NCI-H1930 (cell line): ENCODE measurements around the gene CCDC180.
"Not testable (repeated sequence)": the region's sequence is repeated elsewhere in the genome, so short reads cannot be mapped to it uniquely, and the experiment has no call there.

ENCODE experiments used
- DNase-seq, 2 experiments: peaks; one replicate each; lab custom pipeline; 2025; lab: John Stamatoyannopoulos, UW

The CCDC180 gene

DNA sequence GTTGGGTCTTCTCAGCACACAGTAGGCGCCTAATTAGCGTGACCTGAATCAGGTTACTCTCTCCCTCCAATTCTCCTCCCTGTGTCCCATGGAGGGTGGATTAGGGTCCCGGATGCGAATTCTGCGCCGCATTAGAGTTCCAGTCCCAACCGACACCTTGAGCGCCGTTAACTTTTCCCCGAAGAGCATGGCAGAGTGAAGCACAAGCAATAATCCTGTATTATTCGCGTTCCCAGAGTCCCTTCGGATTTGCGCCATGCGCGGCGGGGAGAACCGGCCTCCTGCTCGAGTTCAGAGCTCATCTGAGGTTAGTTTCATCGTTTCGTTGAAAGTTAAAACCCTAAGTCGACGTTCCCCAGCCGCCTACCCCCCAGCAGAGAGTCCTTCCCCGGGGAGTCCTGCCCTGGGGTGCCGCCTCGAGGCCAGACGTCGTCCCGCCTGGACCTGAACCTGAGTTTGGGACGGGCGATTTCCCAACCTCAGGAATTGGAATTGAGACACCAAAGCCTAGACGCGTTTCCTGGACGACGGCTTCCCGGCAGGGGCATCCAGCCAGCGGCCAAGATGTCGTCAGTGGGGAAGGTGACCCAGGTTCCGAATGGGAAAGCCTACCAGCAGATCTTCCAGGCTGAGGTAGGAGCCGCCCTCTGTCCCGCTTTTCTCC lies at the start of gene CCDC180:
TSS of gene CCDC180 (plus strand) at position 160 of the 664 bp plus-strand sequence. CDS start at position 565, 405 bp downstream.
- no peak for DNase-seq

- not testable (repeated sequence) for DNase-seq
Observed at GRCh38 chr9:97259834-97260514, 47.5 kb upstream of the CCDC180 start.

- DNase-seq: no peak
Observed at GRCh38 chr9:97271292-97271691, 36.2 kb upstream of the CCDC180 start.

- no peak for DNase-seq
Observed at GRCh38 chr9:97272072-97272471, 35.4 kb upstream of the CCDC180 start.

- DNase-seq: no peak
Observed at GRCh38 chr9:97276310-97276852, 31.1 kb upstream of the CCDC180 start.

DNA sequence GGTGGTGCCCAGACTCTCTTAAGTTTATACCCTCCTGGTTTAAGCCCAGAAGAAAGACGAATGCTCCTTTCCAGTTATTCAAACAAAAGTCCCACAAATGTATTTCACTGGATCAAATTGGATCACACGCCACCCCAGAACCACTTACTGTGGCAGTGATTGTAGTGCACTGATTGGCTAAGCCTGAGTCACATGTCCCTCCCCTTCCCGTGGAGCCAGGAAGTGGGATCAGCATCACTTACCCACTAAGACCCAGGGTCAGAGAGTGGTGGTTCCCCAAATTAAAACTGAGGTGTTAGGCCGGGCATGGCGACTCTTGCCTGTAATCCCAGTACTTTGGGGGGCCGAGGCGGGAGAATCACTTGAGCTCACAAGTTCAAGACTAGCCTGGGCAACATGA lies 29.5 kb upstream of the CCDC180 start:
- no peak for DNase-seq

DNA sequence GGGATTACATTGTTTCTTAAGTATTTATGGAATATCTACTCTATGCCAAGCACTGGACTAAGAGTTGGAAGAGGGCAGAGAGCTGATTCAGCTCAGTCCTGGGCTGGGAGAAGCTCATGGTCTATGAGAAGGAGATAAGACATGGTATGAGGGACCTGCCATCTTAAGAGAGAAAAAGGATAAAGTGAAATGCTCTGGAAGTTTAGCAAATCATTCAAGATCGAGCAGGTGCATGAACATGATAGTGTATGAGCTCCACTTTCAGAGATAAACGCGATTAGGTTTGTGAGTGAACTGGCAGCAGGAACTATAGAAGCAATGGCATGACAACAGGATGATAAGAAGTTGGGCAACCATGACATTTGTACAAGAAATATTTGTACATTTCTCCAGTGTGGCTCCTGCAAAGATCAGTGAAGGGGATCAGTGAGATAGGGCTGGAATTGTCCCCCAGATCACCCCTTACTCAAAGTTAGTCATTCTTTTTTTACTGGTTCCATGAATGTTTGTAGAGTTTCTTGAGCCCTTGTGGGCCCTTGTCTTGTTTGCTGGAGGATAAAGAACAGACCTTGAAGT lies 26.6 kb upstream of the CCDC180 start:
- DNase-seq: no peak

DNA sequence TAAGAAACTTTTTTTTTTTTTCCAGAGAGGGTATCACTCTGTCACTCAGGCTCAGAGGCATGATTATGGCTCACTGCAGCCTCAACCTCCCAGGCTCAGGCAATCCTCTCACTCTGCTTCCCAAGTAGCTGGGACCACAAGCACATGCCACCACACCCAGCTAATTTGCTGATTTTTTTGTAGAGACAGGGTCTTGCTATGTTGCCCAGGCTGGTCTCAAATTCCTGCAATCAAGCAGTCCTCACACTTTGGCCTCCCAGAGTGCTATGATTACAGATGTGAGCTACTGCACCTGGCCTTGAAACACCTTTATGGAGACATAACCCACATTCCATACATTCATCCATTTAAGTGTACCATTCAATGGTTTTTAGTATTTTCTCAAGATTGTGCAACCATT lies 23.7 kb upstream of the CCDC180 start:
- no peak for DNase-seq

DNA sequence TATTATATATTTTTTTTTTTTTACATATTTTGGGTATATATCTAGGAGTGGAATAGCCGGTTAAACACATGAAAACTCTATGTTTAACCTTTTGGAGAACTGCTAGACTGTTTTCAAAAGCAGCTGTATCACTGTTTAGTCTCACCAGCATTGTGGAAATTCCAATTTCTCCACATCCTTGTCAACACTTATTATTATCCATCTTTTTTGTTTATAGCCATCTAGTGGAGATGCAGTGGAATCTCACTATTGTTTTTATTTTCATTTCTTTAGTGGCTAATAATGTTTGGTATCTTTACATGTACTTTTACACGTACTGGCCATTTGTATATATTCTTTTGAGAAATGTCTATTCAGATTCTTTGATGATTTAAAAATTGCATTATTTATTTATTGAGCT lies 22.7 kb upstream of the CCDC180 start:
- no peak for DNase-seq

- no peak for DNase-seq
Observed at GRCh38 chr9:97292200-97292599, 15.3 kb upstream of the CCDC180 start.

GRCh38 chr9:97293207-97293721 lies 14.2 kb upstream of the CCDC180 start:
- DNase-seq: no peak

GRCh38 chr9:97293818-97294217 lies 13.6 kb upstream of the CCDC180 start:
- no peak for DNase-seq

DNA sequence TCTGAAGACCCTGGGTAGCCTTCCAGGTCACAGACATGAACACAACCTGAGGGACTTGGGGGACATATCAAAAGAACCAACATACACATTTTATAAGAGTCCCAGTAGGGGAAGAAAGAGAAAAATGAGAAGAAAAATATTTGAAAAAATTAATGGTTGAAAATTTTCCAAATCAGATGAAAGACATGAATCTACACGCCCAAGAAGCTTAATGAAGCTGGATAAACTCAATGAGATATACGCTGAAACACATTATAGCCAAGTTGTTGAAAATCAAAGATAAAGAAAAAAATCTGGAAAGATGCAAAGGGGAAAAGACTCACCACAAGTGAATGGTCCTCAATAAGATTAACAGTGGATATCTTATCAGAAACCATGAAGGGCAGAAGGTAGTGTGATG lies 9.6 kb upstream of the CCDC180 start:
- DNase-seq: no peak

GRCh38 chr9:97299809-97300414 lies 7.5 kb upstream of the CCDC180 start:
- DNase-seq: no peak

DNA sequence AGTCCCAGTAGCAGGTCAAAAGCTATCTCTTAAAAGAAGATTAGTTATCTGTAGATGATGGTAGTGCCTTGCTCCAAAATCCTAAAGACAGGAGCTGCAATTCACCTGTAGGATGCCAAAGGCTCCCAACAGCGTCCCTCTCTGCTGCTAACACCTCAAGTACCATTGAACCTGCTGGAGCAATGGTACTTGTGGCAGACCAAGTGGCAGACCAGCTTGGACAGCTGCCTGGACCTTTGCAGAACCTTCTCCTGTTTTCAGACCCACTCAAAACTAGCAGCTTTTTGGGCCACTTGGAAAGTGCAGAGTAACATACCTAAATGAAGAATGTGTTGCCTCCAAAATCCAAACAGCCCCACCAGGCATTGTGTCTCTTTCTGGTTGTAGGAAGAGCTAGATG lies 6.9 kb upstream of the CCDC180 start:
- no peak for DNase-seq

DNA sequence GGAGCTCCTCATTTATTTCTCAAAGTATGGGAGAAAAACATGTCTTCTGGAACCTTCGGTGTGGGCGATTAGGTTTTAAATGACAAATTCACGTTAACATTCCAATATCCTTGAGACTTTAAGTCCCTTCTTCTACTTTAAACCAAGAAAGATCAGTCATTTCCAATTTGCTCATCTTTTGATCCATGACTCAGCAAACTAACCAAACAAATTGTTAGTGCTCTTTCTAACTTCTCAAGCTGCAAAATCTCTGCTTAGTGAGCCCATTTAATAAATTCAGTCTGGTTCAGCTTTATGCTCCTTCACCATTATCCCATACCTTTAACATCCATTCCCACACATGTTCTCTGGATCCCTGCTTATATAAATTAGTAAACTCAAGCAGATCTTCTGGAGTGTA lies 5.5 kb upstream of the CCDC180 start:
- DNase-seq: no peak

DNA sequence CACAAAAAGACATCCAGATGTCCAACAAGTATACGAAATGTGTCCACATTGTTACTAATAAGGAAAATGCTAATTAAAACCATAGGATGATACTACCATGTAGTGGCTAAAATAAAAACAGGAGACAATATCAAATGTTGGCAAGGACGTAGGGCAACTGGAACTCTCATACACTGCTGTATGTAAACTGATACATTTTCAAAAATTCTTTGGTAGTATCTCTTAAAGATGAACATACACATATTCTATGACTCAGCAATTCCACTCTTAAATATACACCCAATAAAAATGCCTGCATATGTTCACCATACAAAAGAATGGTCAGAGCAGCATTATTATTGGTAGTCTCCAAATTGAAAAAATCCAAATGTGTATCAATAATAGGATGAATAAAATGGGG lies 2.9 kb upstream of the CCDC180 start:
- no peak for DNase-seq

DNA sequence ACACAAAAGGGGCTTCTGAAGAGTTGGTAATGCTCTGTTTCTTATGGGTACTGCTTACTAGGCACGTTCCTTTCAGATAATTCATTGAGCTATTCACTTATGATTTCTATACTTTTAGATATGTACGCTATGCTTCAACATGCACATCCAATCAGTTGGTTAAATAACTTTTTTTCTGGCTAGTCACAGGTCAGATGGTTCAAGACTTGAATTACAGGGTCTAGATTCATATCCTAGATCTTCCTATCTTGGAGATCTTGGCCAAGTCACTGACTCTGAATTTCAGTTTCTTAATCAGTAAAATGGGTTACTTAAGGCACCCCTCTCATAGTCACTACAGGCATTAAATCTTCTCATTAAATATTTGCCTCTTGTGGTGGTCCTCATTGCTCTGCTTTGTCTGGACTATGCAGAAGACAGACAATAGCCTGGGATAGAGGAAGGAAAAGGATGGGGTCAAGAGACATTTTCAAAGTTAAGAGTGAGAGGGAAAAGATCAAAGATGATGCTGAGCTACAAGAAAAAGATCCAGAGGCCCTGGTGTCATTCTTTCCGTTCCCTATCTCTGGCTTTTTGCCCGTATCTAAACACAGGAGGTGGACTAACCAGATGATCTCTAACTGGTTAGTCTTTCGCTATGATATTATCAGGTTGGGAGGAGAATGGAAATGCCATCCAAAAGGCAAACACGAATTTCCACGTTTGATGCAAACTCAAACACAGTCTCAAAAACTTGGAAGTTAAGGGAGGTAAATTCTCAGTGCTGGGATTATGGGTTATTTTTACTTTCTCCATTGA lies 1.8 kb upstream of the CCDC180 start:
- DNase-seq: no peak

DNA sequence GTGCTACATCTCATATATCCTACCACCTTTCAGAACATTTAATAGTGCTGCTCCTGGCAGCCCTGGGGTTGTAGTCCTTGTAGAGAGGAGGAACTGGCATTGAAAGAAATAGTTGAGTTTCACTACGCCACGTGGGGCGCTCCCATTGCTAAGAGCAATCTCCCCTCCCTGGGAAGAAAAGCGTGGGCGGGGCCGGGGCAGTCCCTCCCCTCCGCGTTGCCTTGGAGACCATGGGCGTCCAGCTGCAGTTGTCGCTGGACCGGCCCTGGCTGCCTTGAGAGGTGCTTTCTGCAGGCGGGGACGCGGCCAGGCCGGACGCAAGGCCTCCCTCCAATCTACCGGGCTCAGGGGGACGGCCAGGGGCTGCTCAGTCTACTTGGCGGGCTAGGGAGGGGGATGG lies 368 bp upstream of the CCDC180 start:
- DNase-seq: no peak

- no peak for DNase-seq
Observed at GRCh38 chr9:97309260-97309659, 1.8 kb downstream of the CCDC180 start.

- no peak for DNase-seq
Observed at GRCh38 chr9:97310023-97310422, 2.6 kb downstream of the CCDC180 start.

DNA sequence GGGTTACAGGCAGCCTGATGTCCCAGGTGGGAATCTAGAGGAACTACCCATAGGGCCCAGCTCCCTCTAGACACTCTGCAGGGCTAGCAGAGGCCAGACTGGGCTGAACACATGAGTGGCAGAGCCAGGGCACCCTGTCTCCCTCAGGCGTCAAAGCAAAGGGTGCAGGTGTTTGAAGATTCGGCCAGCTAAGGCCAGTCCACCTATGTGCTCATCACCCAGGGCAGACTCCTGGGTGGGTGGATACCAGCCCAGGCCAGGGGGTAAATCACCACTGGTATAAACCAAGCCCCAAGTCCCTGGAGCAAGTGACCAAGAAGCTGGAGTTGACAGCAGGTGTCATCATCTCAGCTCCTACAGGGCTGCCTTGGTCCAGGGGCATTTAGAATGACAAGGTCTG lies 3.4 kb downstream of the CCDC180 start:
- DNase-seq: no peak
